ENCODE data around the gene LRRC53. TPM values are rescaled to one million over a fixed set of nuclear protein-coding genes. Genes with fewer than 3 reads are reported as not detected.

LRRC53 gene
- total RNA-seq, result not detected

GRCh38 chr1:74512170-74512915, at the start of gene LRRC53:
LRRC53 (minus strand) TSS chr1:74512611; CDS start chr1:74483349, 29,262 bp downstream.
- Histone ChIP-seq H3K27me3 (no peaks in the 10 kb centered on the region), H3K4me3 (no peak within 1 kb of the TSS), H3K27ac (no peak within 1 kb of the TSS), H3K9me3 (no peaks in the 10 kb centered on the region), H3K4me1 (no peaks in the 10 kb centered on the region), H3K36me3 (no peaks in the 10 kb centered on the region)
- no peak for TF ChIP-seq POLR2A (IDR thresholded peaks at IDR 0.05)
- no peak for TF ChIP-seq CTCF (IDR thresholded peaks at IDR 0.05)
- TF ChIP-seq POLR2AphosphoS5 (IDR thresholded peaks at IDR 0.05; ENCODE audit: insufficient read depth in 1 of 2, low read depth in 1 of 2), result no peak
- intact Hi-C loops (cut with DNase I), result no loop called here
- no peak for DNase-seq (ENCODE audit: extremely low spot score in 2 of 2)

- Histone ChIP-seq H3K4me3 (no peak overlapping the region), H3K27me3 (no peaks in the 10 kb centered on the region), H3K4me1 (no peaks in the 10 kb centered on the region), H3K36me3 (no peaks in the 10 kb centered on the region), H3K27ac (no peak overlapping the region), H3K9me3 (no peaks in the 10 kb centered on the region)
- TF ChIP-seq CTCF (IDR thresholded peaks at IDR 0.05) (no peak), POLR2A (IDR thresholded peaks at IDR 0.05) (no peak), POLR2AphosphoS5 (IDR thresholded peaks at IDR 0.05; ENCODE audit: insufficient read depth in 1 of 2, low read depth in 1 of 2) (no peak)
- DNase-seq (ENCODE audit: extremely low spot score in 2 of 2), result no peak
- intact Hi-C loops (cut with DNase I), result no loop called here
These were observed 37.5 kb upstream of the LRRC53 start for GRCh38 chr1:74549932-74550331.

GRCh38 chr1:74548961-74549750, 36.7 kb upstream of the LRRC53 start:
- H3K36me3 ChIP-seq, result no peaks in the 10 kb centered on the region
- no peak overlapping the region for H3K27ac ChIP-seq
- H3K4me3 ChIP-seq, result no peak overlapping the region
- no peak for DNase-seq (ENCODE audit: extremely low spot score in 2 of 2)
- no peaks in the 10 kb centered on the region for H3K9me3 ChIP-seq
- no peaks in the 10 kb centered on the region for H3K4me1 ChIP-seq
- no peaks in the 10 kb centered on the region for H3K27me3 ChIP-seq
- intact Hi-C loops (cut with DNase I), result no loop called here
- TF ChIP-seq POLR2A (IDR thresholded peaks at IDR 0.05) (no peak), POLR2AphosphoS5 (IDR thresholded peaks at IDR 0.05; ENCODE audit: insufficient read depth in 1 of 2, low read depth in 1 of 2) (no peak), CTCF (IDR thresholded peaks at IDR 0.05) (no peak)

GRCh38 chr1:74545821-74546220, 33.4 kb upstream of the LRRC53 start:
- TF ChIP-seq CTCF (IDR thresholded peaks at IDR 0.05), result no peak
- Histone ChIP-seq H3K9me3 (no peaks in the 10 kb centered on the region), H3K27ac (no peak overlapping the region), H3K4me3 (no peak overlapping the region), H3K36me3 (no peaks in the 10 kb centered on the region), H3K4me1 (no peaks in the 10 kb centered on the region), H3K27me3 (no peaks in the 10 kb centered on the region)
- no peak for DNase-seq (ENCODE audit: extremely low spot score in 2 of 2)
- intact Hi-C loops (cut with DNase I), result no loop called here

GRCh38 chr1:74534241-74534640, 21.8 kb upstream of the LRRC53 start:
- no peak for DNase-seq (ENCODE audit: extremely low spot score in 2 of 2)
- TF ChIP-seq CTCF (IDR thresholded peaks at IDR 0.05) (no peak), POLR2AphosphoS5 (IDR thresholded peaks at IDR 0.05; ENCODE audit: insufficient read depth in 1 of 2, low read depth in 1 of 2) (no peak), POLR2A (IDR thresholded peaks at IDR 0.05) (no peak)
- no peaks in the 10 kb centered on the region for H3K36me3 ChIP-seq

More at GRCh38 chr1:74534241-74534640, 21.8 kb upstream of the LRRC53 start:
- Histone ChIP-seq H3K27ac (no peak overlapping the region), H3K27me3 (no peaks in the 10 kb centered on the region), H3K4me1 (no peaks in the 10 kb centered on the region), H3K9me3 (no peaks in the 10 kb centered on the region), H3K4me3 (no peak overlapping the region)
- intact Hi-C loops (cut with DNase I), result no loop called here
